ENCODE results near the gene SCCPDH. TPM values are rescaled to one million over a fixed set of nuclear protein-coding genes. Genes with fewer than 3 reads are reported as not detected.

SCCPDH gene
- total and polyA plus RNA-seq, 2 of the 13 experiments (the other 11 are each of a cell fraction or from before 2014, with no cell fraction given) = 36.7 to 62.3 TPM

- no peak for TF ChIP-seq ZNF343 (CRISPR knock-in tag; IDR thresholded peaks at IDR 0.05)
- TF ChIP-seq FOXK2 (IDR thresholded peaks at IDR 0.05) = peak; percentile 78
- TF ChIP-seq DNMT1 (CRISPR knock-in tag; IDR thresholded peaks at IDR 0.05) = no peak
- TF ChIP-seq POLR2AphosphoS5 (IDR thresholded peaks at IDR 0.05; ENCODE audit: low read depth, low read length) = no peak
- peak; percentile 68 for TF ChIP-seq MED1 (CRISPR knock-in tag; IDR thresholded peaks at IDR 0.05)
- TF ChIP-seq CBX2 (IDR thresholded peaks at IDR 0.05; ENCODE audit: low read depth, low read length) = no peak
- TF ChIP-seq CBX2 (CRISPR knock-in tag; IDR thresholded peaks at IDR 0.05; ENCODE audit: low read depth) = no peak
- no peak for TF ChIP-seq ZNF720 (CRISPR knock-in tag; IDR thresholded peaks at IDR 0.05)
- TF ChIP-seq ZNF605 (CRISPR knock-in tag; IDR thresholded peaks at IDR 0.05) = no peak
- no peak for TF ChIP-seq ISX (CRISPR knock-in tag; conservative IDR thresholded peaks at IDR 0.05)
- TF ChIP-seq ARNT (IDR thresholded peaks at IDR 0.05) = no peak
- TF ChIP-seq ZNF670 (CRISPR knock-in tag; IDR thresholded peaks at IDR 0.05; ENCODE audit: borderline replicate concordance) = 0 out of 2 replicates have a peak, but pooled peaks have one; percentile 29
- TF ChIP-seq PTBP1 (IDR thresholded peaks at IDR 0.05; ENCODE audit: low read depth, low read length, poor library complexity, severe bottlenecking) = no peak
- TF ChIP-seq, protein P1, sequence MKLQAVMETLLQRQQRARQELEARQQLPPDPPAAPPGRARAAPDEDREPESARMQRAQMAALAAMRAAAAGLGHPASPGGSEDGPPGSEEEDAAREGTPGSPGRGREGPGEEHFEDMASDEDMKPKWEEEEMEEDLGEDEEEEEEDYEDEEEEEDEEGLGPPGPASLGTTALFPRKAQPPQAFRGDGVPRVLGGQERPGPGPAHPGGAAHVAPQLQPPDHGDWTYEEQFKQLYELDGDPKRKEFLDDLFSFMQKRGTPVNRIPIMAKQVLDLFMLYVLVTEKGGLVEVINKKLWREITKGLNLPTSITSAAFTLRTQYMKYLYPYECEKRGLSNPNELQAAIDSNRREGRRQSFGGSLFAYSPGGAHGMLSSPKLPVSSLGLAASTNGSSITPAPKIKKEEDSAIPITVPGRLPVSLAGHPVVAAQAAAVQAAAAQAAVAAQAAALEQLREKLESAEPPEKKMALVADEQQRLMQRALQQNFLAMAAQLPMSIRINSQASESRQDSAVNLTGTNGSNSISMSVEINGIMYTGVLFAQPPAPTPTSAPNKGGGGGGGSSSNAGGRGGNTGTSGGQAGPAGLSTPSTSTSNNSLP (IDR thresholded peaks at IDR 0.05; ENCODE audit: low read depth, low read length) = peak; percentile 95
- TF ChIP-seq FLYWCH1 (CRISPR knock-in tag; IDR thresholded peaks at IDR 0.05) = no peak
- TF ChIP-seq ZNF501 (CRISPR knock-in tag; IDR thresholded peaks at IDR 0.05) = no peak
- no peak for TF ChIP-seq FOSL1 (CRISPR knock-in tag; IDR thresholded peaks at IDR 0.05; ENCODE audit: borderline replicate concordance)
- no peak for TF ChIP-seq ZNF816 (CRISPR knock-in tag; IDR thresholded peaks at IDR 0.05; ENCODE audit: borderline replicate concordance)
- TF ChIP-seq ZNF337 (CRISPR knock-in tag; IDR thresholded peaks at IDR 0.05; ENCODE audit: borderline replicate concordance, low read depth) = 0 out of 2 replicates have a peak, but pooled peaks have one; percentile 21
- no peak for TF ChIP-seq ZBTB46 (CRISPR knock-in tag; IDR thresholded peaks at IDR 0.05; ENCODE audit: borderline replicate concordance)
- no peak for TF ChIP-seq JARID2 (CRISPR knock-in tag; IDR thresholded peaks at IDR 0.05; ENCODE audit: insufficient replicate concordance)
- TF ChIP-seq ZNF773 (CRISPR knock-in tag; IDR thresholded peaks at IDR 0.05; ENCODE audit: borderline replicate concordance) = no peak
- TF ChIP-seq ATAD3A (CRISPR knock-in tag; IDR thresholded peaks at IDR 0.05) = no peak
- TF ChIP-seq NBN (conservative IDR thresholded peaks at IDR 0.05) = no peak
- no peak for TF ChIP-seq KLF13 (CRISPR knock-in tag; IDR thresholded peaks at IDR 0.05)
- peak; percentile 46; the same call in 1 of the 2 replicates for TF ChIP-seq NR2C2 (CRISPR knock-in tag; IDR thresholded peaks at IDR 0.05; ENCODE audit: borderline replicate concordance)
- TF ChIP-seq ZNF383 (CRISPR knock-in tag; IDR thresholded peaks at IDR 0.05; ENCODE audit: borderline replicate concordance) = no peak
- no peak for TF ChIP-seq SMARCE1 (IDR thresholded peaks at IDR 0.05; ENCODE audit: borderline replicate concordance)
- no peak for TF ChIP-seq ZNF777 (CRISPR knock-in tag; IDR thresholded peaks at IDR 0.05)
- no peak for TF ChIP-seq NFKB2 (CRISPR knock-in tag; IDR thresholded peaks at IDR 0.05; ENCODE audit: borderline replicate concordance)
- no peak for TF ChIP-seq ZNF709 (CRISPR knock-in tag; IDR thresholded peaks at IDR 0.05)
- peak; percentile 65; the same call in 1 of the 2 replicates for TF ChIP-seq DPF2 (CRISPR knock-in tag; IDR thresholded peaks at IDR 0.05; ENCODE audit: borderline replicate concordance, low read depth)
These were observed 14.4 kb upstream of the SCCPDH start (continued) for GRCh38 chr1:246709835-246710234.

All from HepG2 (cell line).